GM19035 (cell line): ENCODE measurements around the gene OSBPL5.
"Not testable (repeated sequence)": the region's sequence is repeated elsewhere in the genome, so short reads cannot be mapped to it uniquely, and the experiment has no call there.

Experiments used
- ATAC-seq: cut with Tn5 transposase; IDR thresholded peaks from one replicate; pipeline ENCODE4 v1.9.1; 2021; ENCODE audit not compliant: unreplicated experiment

The OSBPL5 gene

GRCh38 chr11:3182462-3182852 is 17.3 kb upstream of the OSBPL5 start:
- ATAC-seq = no peak

- no peak for ATAC-seq
These were observed 16.8 kb upstream of the OSBPL5 start for GRCh38 chr11:3181725-3182461.

- no peak for ATAC-seq
These were observed 15.8 kb upstream of the OSBPL5 start for GRCh38 chr11:3180869-3181268.

- no peak for ATAC-seq
These were observed 13.2 kb upstream of the OSBPL5 start for GRCh38 chr11:3178349-3178748.

GRCh38 chr11:3177931-3178330 is 12.8 kb upstream of the OSBPL5 start:
- no peak for ATAC-seq

GRCh38 chr11:3176487-3176886 is 11.4 kb upstream of the OSBPL5 start:
- no peak for ATAC-seq

- ATAC-seq = no peak
These were observed 10.1 kb upstream of the OSBPL5 start for GRCh38 chr11:3175194-3175593.

GRCh38 chr11:3174387-3174786 is 9.3 kb upstream of the OSBPL5 start:
- no peak for ATAC-seq

- no peak for ATAC-seq
These were observed 8.7 kb upstream of the OSBPL5 start for GRCh38 chr11:3173795-3174194.

- no peak for ATAC-seq
These were observed 6.9 kb upstream of the OSBPL5 start for GRCh38 chr11:3171931-3172560.

- no peak for ATAC-seq
These were observed 5.9 kb upstream of the OSBPL5 start for GRCh38 chr11:3170756-3171650.

GRCh38 chr11:3170044-3170755 is 5.1 kb upstream of the OSBPL5 start:
- no peak for ATAC-seq

- no peak for ATAC-seq
These were observed 4.3 kb upstream of the OSBPL5 start for GRCh38 chr11:3169255-3170043.

GRCh38 chr11:3168742-3169254 is 3.7 kb upstream of the OSBPL5 start:
- ATAC-seq = not testable (repeated sequence)

- ATAC-seq = no peak
These were observed 2.3 kb upstream of the OSBPL5 start for GRCh38 chr11:3167143-3168119.

- no peak for ATAC-seq
These were observed 1.4 kb upstream of the OSBPL5 start for GRCh38 chr11:3166268-3167142.

- ATAC-seq = no peak
These were observed 782 bp upstream of the OSBPL5 start for GRCh38 chr11:3165916-3166267.

- ATAC-seq = no peak
These were observed 458 bp downstream of the OSBPL5 start for GRCh38 chr11:3164552-3165151.
